ENCODE results near the gene SEC14L5.

SEC14L5 gene

GRCh38 chr16:4982056-4982867 lies 24.1 kb downstream of the SEC14L5 start:
- H2AFZ ChIP-seq (ENCODE audit: low read length) = no peak overlapping the region

DNA sequence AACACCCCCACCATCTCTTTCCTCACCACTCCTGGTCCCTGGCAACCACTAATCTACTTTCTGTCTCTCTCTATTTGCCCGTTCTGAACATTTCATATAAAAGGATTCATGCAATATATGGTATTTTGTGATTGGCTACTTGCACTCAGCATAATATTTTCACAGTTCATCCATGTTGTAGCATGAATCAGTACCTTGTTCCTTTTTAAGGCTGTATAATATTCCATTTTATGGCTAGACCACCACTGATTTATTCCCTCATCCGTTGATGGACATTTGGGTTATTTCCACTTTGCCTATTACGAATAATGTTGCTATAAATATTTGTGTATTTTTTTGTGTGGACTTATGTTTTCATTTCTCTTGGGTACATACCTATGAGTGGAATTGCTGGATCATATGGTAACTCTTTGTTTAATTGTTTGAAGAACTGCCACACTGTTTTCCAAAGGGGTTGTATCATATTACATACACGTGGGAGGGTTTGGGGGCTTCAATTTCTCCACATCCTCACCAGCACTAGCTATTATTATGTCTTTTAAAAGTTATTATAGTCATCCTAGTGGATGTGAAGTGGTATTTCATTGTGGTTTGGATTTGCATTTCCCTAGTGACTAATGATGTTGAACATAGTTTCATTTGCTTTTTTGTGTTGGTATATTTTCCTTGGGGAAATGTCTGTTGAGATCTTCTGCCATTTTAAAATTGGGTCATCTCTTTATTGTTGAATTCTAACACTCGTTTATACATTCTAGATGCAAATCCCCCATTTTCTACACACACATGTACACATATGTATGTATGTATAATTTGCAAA lies 26.3 kb downstream of the SEC14L5 start:
- H3K4me3 ChIP-seq (ENCODE audit: low read length) = no peak overlapping the region
- no peaks in the 10 kb centered on the region for H3K36me3 ChIP-seq (replicated peaks; ENCODE audit: insufficient read depth, low read length)
- H3K4me1 ChIP-seq (ENCODE audit: low read length) = no peaks in the 10 kb centered on the region
- peaks cover 76% of the 10 kb centered on the region for H3K27me3 ChIP-seq (replicated peaks; ENCODE audit: insufficient read depth, low read length)
- no peaks in the 10 kb centered on the region for H3K9me3 ChIP-seq (replicated peaks; ENCODE audit: insufficient read depth, low read length)
- H3K4me2 ChIP-seq (ENCODE audit: low read depth, low read length) = no peak overlapping the region
- H3K9me2 ChIP-seq (replicated peaks; ENCODE audit: insufficient read depth, low read length) = no peaks in the 10 kb centered on the region
- no peak overlapping the region for H3K27ac ChIP-seq (ENCODE audit: low read length)
- DNase-seq = no peak
- no peaks in the 10 kb centered on the region for H4K20me1 ChIP-seq (ENCODE audit: insufficient read depth, low read length)
- H2AFZ ChIP-seq (ENCODE audit: low read length) = no peak overlapping the region
- H3F3A ChIP-seq (ENCODE audit: insufficient read depth, low read length) = no peaks in the 10 kb centered on the region
- no peaks in the 10 kb centered on the region for H3K79me2 ChIP-seq (ENCODE audit: low read length)
- no peak for TF ChIP-seq CTCF (IDR thresholded peaks at IDR 0.05; ENCODE audit: low read length)
- H3K9ac ChIP-seq (ENCODE audit: low read length) = no peak overlapping the region

More at GRCh38 chr16:4982056-4982867, 24.1 kb downstream of the SEC14L5 start:
- Histone ChIP-seq H3K27me3 (replicated peaks; ENCODE audit: insufficient read depth, low read length) (peaks cover 67% of the 10 kb centered on the region), H3K4me2 (ENCODE audit: low read depth, low read length) (no peak overlapping the region), H3F3A (ENCODE audit: insufficient read depth, low read length) (no peaks in the 10 kb centered on the region), H3K9me2 (replicated peaks; ENCODE audit: insufficient read depth, low read length) (no peaks in the 10 kb centered on the region), H3K4me1 (ENCODE audit: low read length) (no peaks in the 10 kb centered on the region), H3K79me2 (ENCODE audit: low read length) (no peaks in the 10 kb centered on the region), H3K9me3 (replicated peaks; ENCODE audit: insufficient read depth, low read length) (no peaks in the 10 kb centered on the region), H3K27ac (ENCODE audit: low read length) (no peak overlapping the region), H4K20me1 (ENCODE audit: insufficient read depth, low read length) (no peaks in the 10 kb centered on the region), H3K4me3 (ENCODE audit: low read length) (no peak overlapping the region), H3K9ac (ENCODE audit: low read length) (no peak overlapping the region), H3K36me3 (replicated peaks; ENCODE audit: insufficient read depth, low read length) (no peaks in the 10 kb centered on the region)
- TF ChIP-seq EZH2 (optimal IDR thresholded peaks at IDR 0.05; ENCODE audit: low read depth, low read length) = no peak
- TF ChIP-seq EZH2phosphoT487 (IDR thresholded peaks at IDR 0.05; ENCODE audit: low read length) = no peak
- TF ChIP-seq CTCF (IDR thresholded peaks at IDR 0.05; ENCODE audit: low read length) = no peak
- DNase-seq = no peak

GRCh38 chr16:4987250-4987579 lies 29.1 kb downstream of the SEC14L5 start:
- Histone ChIP-seq H2AFZ (ENCODE audit: low read length) (no peak overlapping the region), H3K9ac (ENCODE audit: low read length) (no peak overlapping the region), H3K9me2 (replicated peaks; ENCODE audit: insufficient read depth, low read length) (no peaks in the 10 kb centered on the region), H3K36me3 (replicated peaks; ENCODE audit: insufficient read depth, low read length) (no peaks in the 10 kb centered on the region), H3K79me2 (ENCODE audit: low read length) (no peaks in the 10 kb centered on the region), H3K27ac (ENCODE audit: low read length) (no peak overlapping the region), H3K4me2 (ENCODE audit: low read depth, low read length) (no peak overlapping the region), H4K20me1 (ENCODE audit: insufficient read depth, low read length) (no peaks in the 10 kb centered on the region), H3K4me3 (ENCODE audit: low read length) (no peak overlapping the region), H3K27me3 (replicated peaks; ENCODE audit: insufficient read depth, low read length) (peaks cover 74% of the 10 kb centered on the region), H3K4me1 (ENCODE audit: low read length) (no peaks in the 10 kb centered on the region), H3F3A (ENCODE audit: insufficient read depth, low read length) (no peaks in the 10 kb centered on the region), H3K9me3 (replicated peaks; ENCODE audit: insufficient read depth, low read length) (no peaks in the 10 kb centered on the region)
- DNase-seq = no peak
- TF ChIP-seq EZH2 (optimal IDR thresholded peaks at IDR 0.05; ENCODE audit: low read depth, low read length) (no peak), CTCF (IDR thresholded peaks at IDR 0.05; ENCODE audit: low read length) (no peak), EZH2phosphoT487 (IDR thresholded peaks at IDR 0.05; ENCODE audit: low read length) (no peak)

Data from MM.1S (cell line).